Activated T-cell treated with anti-CD3 and anti-CD28 coated beads for 48 hours (primary cell): ENCODE results near the gene RAMACL.
"Not testable (repeated sequence)": the region's sequence is repeated elsewhere in the genome, so short reads cannot be mapped to it uniquely, and the experiment has no call there.

Source experiments
- DNase-seq: peaks from one replicate; pipeline ENCODE4 v3.0.0-alpha.2; 2020; ENCODE audit warnings: low read depth

The RAMACL gene

GRCh38 chr6:166595949-166596348, 9.5 kb upstream of the RAMACL start:
- DNase-seq: no peak

GRCh38 chr6:166595061-166595780, 8.7 kb upstream of the RAMACL start:
- no peak for DNase-seq

GRCh38 chr6:166592821-166593220, 6.3 kb upstream of the RAMACL start:
- DNase-seq: no peak

GRCh38 chr6:166591961-166592520, 5.6 kb upstream of the RAMACL start:
- DNase-seq: no peak

GRCh38 chr6:166591026-166591425, 4.5 kb upstream of the RAMACL start:
- DNase-seq: no peak

- no peak for DNase-seq
Observed at GRCh38 chr6:166589786-166590574, 3.5 kb upstream of the RAMACL start.

GRCh38 chr6:166589337-166589731, 2.9 kb upstream of the RAMACL start:
- DNase-seq: no peak

GRCh38 chr6:166588691-166589336, 2.3 kb upstream of the RAMACL start:
- no peak for DNase-seq

GRCh38 chr6:166587631-166588413, 1.3 kb upstream of the RAMACL start:
- DNase-seq: no peak

GRCh38 chr6:166584853-166585429, 1.5 kb downstream of the RAMACL start:
- no peak for DNase-seq

- no peak for DNase-seq
Observed at GRCh38 chr6:166584155-166584554, 2.3 kb downstream of the RAMACL start.

GRCh38 chr6:166583230-166583965, 3.1 kb downstream of the RAMACL start:
- DNase-seq: no peak

GRCh38 chr6:166582258-166582657, 4.2 kb downstream of the RAMACL start:
- DNase-seq: no peak

GRCh38 chr6:166581801-166582200, 4.7 kb downstream of the RAMACL start:
- not testable (repeated sequence) for DNase-seq

GRCh38 chr6:166581091-166581511, 5.4 kb downstream of the RAMACL start:
- no peak for DNase-seq

GRCh38 chr6:166580076-166581050, 6.1 kb downstream of the RAMACL start:
- no peak for DNase-seq

GRCh38 chr6:166579237-166579850, 7.1 kb downstream of the RAMACL start:
- no peak for DNase-seq

- DNase-seq: no peak
Observed at GRCh38 chr6:166578536-166579236, 7.8 kb downstream of the RAMACL start.
